Measurements from ENCODE around the gene TLR3. TPM values are rescaled to one million over a fixed set of nuclear protein-coding genes. Genes with fewer than 3 reads are reported as not detected.

The TLR3 gene
- total RNA-seq, 2 experiments from 2014 or later: 0.10 TPM; not detected in 1

DNA sequence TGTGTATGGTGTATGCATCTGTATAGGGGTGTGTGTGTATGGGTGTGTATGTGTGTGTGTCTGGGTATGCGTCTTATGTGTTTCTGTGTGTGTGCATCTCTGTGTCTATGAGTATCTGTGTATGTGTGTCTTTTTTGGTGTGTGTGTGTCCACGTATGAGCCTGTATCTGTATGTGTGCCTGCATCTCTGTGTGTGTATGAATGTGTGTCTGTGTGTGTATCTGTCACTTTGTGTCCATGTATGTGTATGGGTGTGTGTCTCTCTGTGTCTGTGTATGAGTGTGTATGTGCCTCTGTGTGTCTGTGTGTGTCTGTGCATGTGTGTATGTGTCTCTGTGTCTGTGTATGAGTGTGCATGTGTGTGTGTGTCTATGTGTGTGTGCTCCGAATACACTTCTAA, 59.9 kb downstream of the TLR3 start:
- ChIA-PET POLR2A (no interaction called here), CTCF (no interaction called here)
- Mint-ChIP-seq H3K4me3 (no peak overlapping the region), H3K36me3 (no peaks in the 10 kb centered on the region), H3K9me3 (no peaks in the 10 kb centered on the region), H3K4me1 (ENCODE audit: low read depth) (peaks cover under 1% of the 10 kb centered on the region), H3K27me3 (peaks cover 2% of the 10 kb centered on the region), H3K27ac (no peak overlapping the region)
- intact Hi-C loops (cut with micrococcal nuclease): no loop called here
- DNase-seq: no peak

GRCh38 chr4:186131935-186132334, 63.0 kb downstream of the TLR3 start:
- Mint-ChIP-seq H3K9me3 (no peaks in the 10 kb centered on the region), H3K4me3 (no peak overlapping the region), H3K36me3 (no peaks in the 10 kb centered on the region), H3K4me1 (ENCODE audit: low read depth) (peaks cover 4% of the 10 kb centered on the region), H3K27me3 (peaks cover 5% of the 10 kb centered on the region), H3K27ac (no peak overlapping the region)
- intact Hi-C loops (cut with micrococcal nuclease): loop anchor here (10.0 kb wide), 1 partner anchor 497 kb away; no protein-coding TSS in a partner anchor
- ChIA-PET POLR2A (no interaction called here), CTCF (no interaction called here)
- DNase-seq: no peak

- ChIA-PET POLR2A (no interaction called here), CTCF (no interaction called here)
- no peak overlapping the region for H3K27ac Mint-ChIP-seq
- peaks cover 4% of the 10 kb centered on the region for H3K4me1 Mint-ChIP-seq (ENCODE audit: low read depth)
- peaks cover 5% of the 10 kb centered on the region for H3K27me3 Mint-ChIP-seq
- no peak for DNase-seq
- no peak overlapping the region for H3K4me3 Mint-ChIP-seq
- intact Hi-C loops (cut with micrococcal nuclease): loop anchor here (10.0 kb wide), 1 partner anchor 498 kb away; no protein-coding TSS in a partner anchor
- no peaks in the 10 kb centered on the region for H3K36me3 Mint-ChIP-seq
- no peaks in the 10 kb centered on the region for H3K9me3 Mint-ChIP-seq
These were observed 63.8 kb downstream of the TLR3 start for GRCh38 chr4:186132577-186133242.

- peaks cover 8% of the 10 kb centered on the region for H3K27me3 Mint-ChIP-seq
- no peak overlapping the region for H3K4me3 Mint-ChIP-seq
- peak; percentile 33 for DNase-seq
- ChIA-PET POLR2A (no interaction called here), CTCF (interaction anchor here (1.0 kb wide), 1 partner anchor 15 kb away, joined by 4 read pairs; no protein-coding TSS in a partner anchor)
- H3K4me1 Mint-ChIP-seq (ENCODE audit: low read depth): peaks cover 4% of the 10 kb centered on the region
- H3K9me3 Mint-ChIP-seq: no peaks in the 10 kb centered on the region
- H3K27ac Mint-ChIP-seq: no peak overlapping the region
- no peaks in the 10 kb centered on the region for H3K36me3 Mint-ChIP-seq
- intact Hi-C loops (cut with micrococcal nuclease): loop anchor here (10.0 kb wide), 1 partner anchor 499 kb away; no protein-coding TSS in a partner anchor
These were observed 65.3 kb downstream of the TLR3 start for GRCh38 chr4:186134257-186134656.

DNA sequence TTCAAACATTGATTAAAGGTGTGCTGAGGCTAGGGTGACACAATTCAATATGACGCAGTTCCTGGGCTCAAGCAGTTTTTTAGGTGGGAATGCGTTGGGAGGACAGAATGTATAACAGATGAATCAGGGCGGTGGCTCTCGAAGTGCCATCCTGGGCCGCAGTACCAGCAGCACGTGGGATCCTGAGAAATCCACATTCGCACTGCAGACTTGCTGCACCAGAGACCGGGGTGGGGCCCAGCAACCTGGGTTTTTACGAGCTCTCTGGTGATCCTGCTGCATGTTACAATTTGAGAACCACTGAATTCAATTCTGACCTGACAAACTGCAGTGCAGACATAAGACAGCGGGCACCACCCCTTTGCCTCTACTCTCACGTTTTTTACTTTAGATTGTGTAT, 65.9 kb downstream of the TLR3 start:
- POLR2A ChIA-PET: no interaction called here
- DNase-seq: no peak
- peaks cover 4% of the 10 kb centered on the region for H3K4me1 Mint-ChIP-seq (ENCODE audit: low read depth)
- H3K36me3 Mint-ChIP-seq: no peaks in the 10 kb centered on the region
- no peaks in the 10 kb centered on the region for H3K9me3 Mint-ChIP-seq
- no peak overlapping the region for H3K4me3 Mint-ChIP-seq
- CTCF ChIA-PET: interaction anchor here (1.0 to 3.2 kb wide), 3 partner anchors 10 to 67 kb away, joined by 4 to 16 read pairs (median 4); partner anchors contain the start of gene TLR3
- H3K27ac Mint-ChIP-seq: no peak overlapping the region
- peaks cover 8% of the 10 kb centered on the region for H3K27me3 Mint-ChIP-seq
- intact Hi-C loops (cut with micrococcal nuclease): loop anchor here (10.0 kb wide), 1 partner anchor 500 kb away; no protein-coding TSS in a partner anchor

DNA sequence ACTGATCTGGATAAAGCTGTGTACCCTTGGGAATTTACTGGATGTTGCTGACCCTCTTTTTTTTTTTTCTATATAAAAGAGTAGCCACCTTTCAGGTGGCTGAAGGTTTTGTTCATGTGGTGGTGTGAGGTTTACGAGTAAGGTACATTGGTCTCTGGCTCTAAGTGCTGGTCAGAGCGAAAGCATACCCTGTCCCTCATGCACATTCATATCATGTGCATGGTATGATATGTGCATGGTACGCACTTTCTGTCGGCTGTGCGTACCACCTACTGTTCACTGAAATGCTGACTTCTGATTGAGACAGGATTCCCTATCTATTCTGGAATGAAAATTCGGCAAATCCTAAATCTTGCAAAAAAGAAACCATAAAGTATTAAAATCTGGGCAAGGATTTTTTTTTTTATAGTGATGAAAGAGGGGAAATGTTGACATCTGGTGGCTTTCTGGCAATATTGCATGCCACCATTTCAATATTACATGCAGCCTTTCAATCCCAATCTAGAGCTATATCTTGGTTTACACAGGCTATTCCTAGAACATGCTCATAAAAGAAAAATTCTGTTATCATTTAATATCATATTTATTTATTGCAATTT, 68.3 kb downstream of the TLR3 start:
- Mint-ChIP-seq H3K9me3 (no peaks in the 10 kb centered on the region), H3K27me3 (peaks cover 11% of the 10 kb centered on the region), H3K36me3 (no peaks in the 10 kb centered on the region), H3K4me1 (ENCODE audit: low read depth) (peaks cover 4% of the 10 kb centered on the region), H3K4me3 (no peak overlapping the region), H3K27ac (no peak overlapping the region)
- ChIA-PET CTCF (interaction anchor here (0.7 to 3.2 kb wide), 11 partner anchors 8 to 70 kb away, joined by 3 to 16 read pairs (median 3); partner anchors contain the start of gene TLR3), POLR2A (no interaction called here)
- DNase-seq: no peak
- intact Hi-C loops (cut with micrococcal nuclease): loop anchor here (1.0 to 10.0 kb wide), 2 partner anchors 69 to 502 kb away; no protein-coding TSS in a partner anchor

Other genes starting within 250 kb of the TLR3 start
- gene FAM149A, start 35.5 kb downstream of the TLR3 start, total RNA-seq: under 1 TPM; 0.40 to 0.46 TPM
- 1 to 10 TPM; 4.9 to 5.2 TPM for gene CYP4V2, start 122.4 kb downstream of the TLR3 start, total RNA-seq
- gene KLKB1, start 158.4 kb downstream of the TLR3 start, total RNA-seq: not detected
- not detected for gene F11, start 197.0 kb downstream of the TLR3 start, total RNA-seq